ENCODE results near the gene IFI16.
A peak's percentile ranks its signal among the peaks of the same experiment; 100 is the strongest.
"Not testable (repeated sequence)": the region's sequence is repeated elsewhere in the genome, so short reads cannot be mapped to it uniquely, and the experiment has no call there.

Gene IFI16

GRCh38 chr1:159010391-159010790, 684 bp downstream of the IFI16 start:
- no peaks in the 10 kb centered on the region for H3K36me3 ChIP-seq (ENCODE audit: control insufficient read depth, insufficient read depth, low read length)
- H3K4me3 ChIP-seq (ENCODE audit: low read length) = peak overlapping the region; percentile 23
- peak overlapping the region; percentile 66 for H3K9ac ChIP-seq (ENCODE audit: low read length)
- H3K9me3 ChIP-seq (ENCODE audit: control insufficient read depth, low read length) = no peaks in the 10 kb centered on the region
- H3K4me1 ChIP-seq (ENCODE audit: control insufficient read depth, insufficient read depth, low read length) = peaks cover 13% of the 10 kb centered on the region
- no peaks in the 10 kb centered on the region for H3K27me3 ChIP-seq (ENCODE audit: control insufficient read depth, insufficient read depth, low read length)

- not testable (repeated sequence) for H3K36me3 ChIP-seq (ENCODE audit: control insufficient read depth, insufficient read depth, low read length); H3K27me3 ChIP-seq (ENCODE audit: control insufficient read depth, insufficient read depth, low read length); H3K9me3 ChIP-seq (ENCODE audit: control insufficient read depth, low read length); H3K4me3 ChIP-seq (ENCODE audit: low read length)
- peaks cover 11% of the 10 kb centered on the region for H3K4me1 ChIP-seq (ENCODE audit: control insufficient read depth, insufficient read depth, low read length)
- H3K9ac ChIP-seq (ENCODE audit: low read length) = peak overlapping the region; percentile 66
Observed at GRCh38 chr1:159011001-159011400, 1.3 kb downstream of the IFI16 start.

- H3K36me3 ChIP-seq (ENCODE audit: control insufficient read depth, insufficient read depth, low read length) = no peaks in the 10 kb centered on the region
- H3K4me3 ChIP-seq (ENCODE audit: low read length) = no peak overlapping the region
- peak overlapping the region; percentile 1 for H3K9ac ChIP-seq (ENCODE audit: low read length)
- no peaks in the 10 kb centered on the region for H3K9me3 ChIP-seq (ENCODE audit: control insufficient read depth, low read length)
- H3K27me3 ChIP-seq (ENCODE audit: control insufficient read depth, insufficient read depth, low read length) = no peaks in the 10 kb centered on the region
- H3K4me1 ChIP-seq (ENCODE audit: control insufficient read depth, insufficient read depth, low read length) = peaks cover 5% of the 10 kb centered on the region
Observed at GRCh38 chr1:159011751-159012150, 2.0 kb downstream of the IFI16 start.

- H3K4me3 ChIP-seq (ENCODE audit: low read length) = no peak overlapping the region
Observed at GRCh38 chr1:159012495-159012894, 2.8 kb downstream of the IFI16 start.

GRCh38 chr1:159014003-159014571, 4.4 kb downstream of the IFI16 start:
- no peak overlapping the region for H3K4me3 ChIP-seq (ENCODE audit: low read length)
- no peaks in the 10 kb centered on the region for H3K36me3 ChIP-seq (ENCODE audit: control insufficient read depth, insufficient read depth, low read length)
- no peaks in the 10 kb centered on the region for H3K9me3 ChIP-seq (ENCODE audit: control insufficient read depth, low read length)
- no peaks in the 10 kb centered on the region for H3K27me3 ChIP-seq (ENCODE audit: control insufficient read depth, insufficient read depth, low read length)
- no peak overlapping the region for H3K9ac ChIP-seq (ENCODE audit: low read length)
- H3K4me1 ChIP-seq (ENCODE audit: control insufficient read depth, insufficient read depth, low read length) = peaks cover 5% of the 10 kb centered on the region

More at GRCh38 chr1:159012495-159012894, 2.8 kb downstream of the IFI16 start:
- peaks cover 5% of the 10 kb centered on the region for H3K4me1 ChIP-seq (ENCODE audit: control insufficient read depth, insufficient read depth, low read length)
- H3K36me3 ChIP-seq (ENCODE audit: control insufficient read depth, insufficient read depth, low read length) = no peaks in the 10 kb centered on the region
- H3K9ac ChIP-seq (ENCODE audit: low read length) = no peak overlapping the region
- H3K9me3 ChIP-seq (ENCODE audit: control insufficient read depth, low read length) = no peaks in the 10 kb centered on the region
- no peaks in the 10 kb centered on the region for H3K27me3 ChIP-seq (ENCODE audit: control insufficient read depth, insufficient read depth, low read length)

- Histone ChIP-seq H3K4me3 (ENCODE audit: low read length) (no peak overlapping the region), H3K9me3 (ENCODE audit: control insufficient read depth, low read length) (no peaks in the 10 kb centered on the region), H3K36me3 (ENCODE audit: control insufficient read depth, insufficient read depth, low read length) (no peaks in the 10 kb centered on the region), H3K9ac (ENCODE audit: low read length) (no peak overlapping the region), H3K4me1 (ENCODE audit: control insufficient read depth, insufficient read depth, low read length) (peaks cover 5% of the 10 kb centered on the region), H3K27me3 (ENCODE audit: control insufficient read depth, insufficient read depth, low read length) (no peaks in the 10 kb centered on the region)
Observed at GRCh38 chr1:159014851-159015250, 5.1 kb downstream of the IFI16 start.

- no peak overlapping the region for H3K4me3 ChIP-seq (ENCODE audit: low read length)
- H3K9ac ChIP-seq (ENCODE audit: low read length) = no peak overlapping the region
- H3K4me1 ChIP-seq (ENCODE audit: control insufficient read depth, insufficient read depth, low read length) = peaks cover 5% of the 10 kb centered on the region
- no peaks in the 10 kb centered on the region for H3K9me3 ChIP-seq (ENCODE audit: control insufficient read depth, low read length)
- no peaks in the 10 kb centered on the region for H3K36me3 ChIP-seq (ENCODE audit: control insufficient read depth, insufficient read depth, low read length)
- no peaks in the 10 kb centered on the region for H3K27me3 ChIP-seq (ENCODE audit: control insufficient read depth, insufficient read depth, low read length)
Observed at GRCh38 chr1:159015440-159015909, 5.8 kb downstream of the IFI16 start.

- Histone ChIP-seq H3K36me3 (ENCODE audit: control insufficient read depth, insufficient read depth, low read length) (no peaks in the 10 kb centered on the region), H3K9ac (ENCODE audit: low read length) (no peak overlapping the region), H3K4me1 (ENCODE audit: control insufficient read depth, insufficient read depth, low read length) (no peaks in the 10 kb centered on the region)
Observed at GRCh38 chr1:159023723-159024122, 14.0 kb downstream of the IFI16 start.

GRCh38 chr1:159025043-159025442, 15.3 kb downstream of the IFI16 start:
- Histone ChIP-seq H3K36me3 (ENCODE audit: control insufficient read depth, insufficient read depth, low read length) (no peaks in the 10 kb centered on the region), H3K9ac (ENCODE audit: low read length) (no peak overlapping the region), H3K27me3 (ENCODE audit: control insufficient read depth, insufficient read depth, low read length) (no peaks in the 10 kb centered on the region), H3K4me3 (ENCODE audit: low read length) (no peak overlapping the region), H3K4me1 (ENCODE audit: control insufficient read depth, insufficient read depth, low read length) (no peaks in the 10 kb centered on the region), H3K9me3 (ENCODE audit: control insufficient read depth, low read length) (no peaks in the 10 kb centered on the region)

More at GRCh38 chr1:159023723-159024122, 14.0 kb downstream of the IFI16 start:
- Histone ChIP-seq H3K27me3 (ENCODE audit: control insufficient read depth, insufficient read depth, low read length) (no peaks in the 10 kb centered on the region), H3K9me3 (ENCODE audit: control insufficient read depth, low read length) (no peaks in the 10 kb centered on the region), H3K4me3 (ENCODE audit: low read length) (no peak overlapping the region)

GRCh38 chr1:159026841-159027240, 17.1 kb downstream of the IFI16 start:
- H3K27me3 ChIP-seq (ENCODE audit: control insufficient read depth, insufficient read depth, low read length); H3K9me3 ChIP-seq (ENCODE audit: control insufficient read depth, low read length); H3K9ac ChIP-seq (ENCODE audit: low read length); H3K36me3 ChIP-seq (ENCODE audit: control insufficient read depth, insufficient read depth, low read length); H3K4me3 ChIP-seq (ENCODE audit: low read length); H3K4me1 ChIP-seq (ENCODE audit: control insufficient read depth, insufficient read depth, low read length): not testable (repeated sequence)

GRCh38 chr1:159030311-159030710, 20.6 kb downstream of the IFI16 start:
- no peaks in the 10 kb centered on the region for H3K4me1 ChIP-seq (ENCODE audit: control insufficient read depth, insufficient read depth, low read length)
- H3K36me3 ChIP-seq (ENCODE audit: control insufficient read depth, insufficient read depth, low read length) = no peaks in the 10 kb centered on the region
- H3K27me3 ChIP-seq (ENCODE audit: control insufficient read depth, insufficient read depth, low read length) = no peaks in the 10 kb centered on the region
- H3K9ac ChIP-seq (ENCODE audit: low read length) = no peak overlapping the region
- no peak overlapping the region for H3K4me3 ChIP-seq (ENCODE audit: low read length)
- H3K9me3 ChIP-seq (ENCODE audit: control insufficient read depth, low read length) = no peaks in the 10 kb centered on the region

GRCh38 chr1:159030877-159031447, 21.3 kb downstream of the IFI16 start:
- Histone ChIP-seq H3K27me3 (ENCODE audit: control insufficient read depth, insufficient read depth, low read length) (no peaks in the 10 kb centered on the region), H3K9me3 (ENCODE audit: control insufficient read depth, low read length) (no peaks in the 10 kb centered on the region), H3K4me3 (ENCODE audit: low read length) (no peak overlapping the region), H3K36me3 (ENCODE audit: control insufficient read depth, insufficient read depth, low read length) (no peaks in the 10 kb centered on the region), H3K4me1 (ENCODE audit: control insufficient read depth, insufficient read depth, low read length) (no peaks in the 10 kb centered on the region), H3K9ac (ENCODE audit: low read length) (no peak overlapping the region)

Data from mucosa of stomach (tissue), 1 donor.